Astrocyte of the hippocampus (primary cell): Measurements from ENCODE around the gene TAAR8.
"Not testable (repeated sequence)": the region's sequence is repeated elsewhere in the genome, so short reads cannot be mapped to it uniquely, and the experiment has no call there.

Experiments used
- DNase-seq: peaks from one replicate; pipeline ENCODE4 v3.0.0; 2011; ENCODE audit warnings: low read depth, low spot score

The TAAR8 gene

GRCh38 chr6:132552372-132552771 is at the start of gene TAAR8:
TSS of gene TAAR8 (plus strand) at chr6:132552672. CDS start at chr6:132552693, 21 bp downstream.
- no peak for DNase-seq

GRCh38 chr6:132504757-132505156 is 47.7 kb upstream of the TAAR8 start:
- no peak for DNase-seq

- no peak for DNase-seq
Measured at GRCh38 chr6:132505158-132505557, 47.3 kb upstream of the TAAR8 start.

GRCh38 chr6:132506461-132506860 is 46.0 kb upstream of the TAAR8 start:
- DNase-seq: no peak

GRCh38 chr6:132506869-132507808 is 45.3 kb upstream of the TAAR8 start:
- DNase-seq: no peak

- DNase-seq: no peak
Measured at GRCh38 chr6:132511210-132511830, 41.2 kb upstream of the TAAR8 start.

- no peak for DNase-seq
Measured at GRCh38 chr6:132511831-132512220, 40.6 kb upstream of the TAAR8 start.

GRCh38 chr6:132512342-132512637 is 40.2 kb upstream of the TAAR8 start:
- DNase-seq: no peak

- DNase-seq: peak; percentile 95
Measured at GRCh38 chr6:132512638-132513632, 39.5 kb upstream of the TAAR8 start, which contains the start of gene STX7. TSS of gene STX7 (minus strand) at chr6:132513116. CDS start at chr6:132503530, 9,586 bp downstream.

GRCh38 chr6:132513831-132514545 is 38.5 kb upstream of the TAAR8 start:
- DNase-seq: no peak

GRCh38 chr6:132515386-132515785 is 37.1 kb upstream of the TAAR8 start:
- DNase-seq: no peak

- DNase-seq: peak; percentile 43
Measured at GRCh38 chr6:132520953-132521352, 31.5 kb upstream of the TAAR8 start.

GRCh38 chr6:132524646-132525045 is 27.8 kb upstream of the TAAR8 start:
- no peak for DNase-seq

- no peak for DNase-seq
Measured at GRCh38 chr6:132525866-132526265, 26.6 kb upstream of the TAAR8 start.

- no peak for DNase-seq
Measured at GRCh38 chr6:132526461-132526860, 26.0 kb upstream of the TAAR8 start.

- DNase-seq: no peak
Measured at GRCh38 chr6:132527791-132528190, 24.7 kb upstream of the TAAR8 start.

- DNase-seq: peak; percentile 78
Measured at GRCh38 chr6:132530293-132530974, 22.0 kb upstream of the TAAR8 start.

GRCh38 chr6:132534546-132534945 is 17.9 kb upstream of the TAAR8 start:
- not testable (repeated sequence) for DNase-seq

- DNase-seq: no peak
Measured at GRCh38 chr6:132537145-132537544, 15.3 kb upstream of the TAAR8 start.

GRCh38 chr6:132537977-132538376 is 14.5 kb upstream of the TAAR8 start, which contains the start of gene TAAR9:
TSS of gene TAAR9 (plus strand) at chr6:132538277. CDS start at chr6:132538290, 13 bp downstream.
- no peak for DNase-seq
